ENCODE measurements around the gene OAS1.

Gene OAS1

DNA sequence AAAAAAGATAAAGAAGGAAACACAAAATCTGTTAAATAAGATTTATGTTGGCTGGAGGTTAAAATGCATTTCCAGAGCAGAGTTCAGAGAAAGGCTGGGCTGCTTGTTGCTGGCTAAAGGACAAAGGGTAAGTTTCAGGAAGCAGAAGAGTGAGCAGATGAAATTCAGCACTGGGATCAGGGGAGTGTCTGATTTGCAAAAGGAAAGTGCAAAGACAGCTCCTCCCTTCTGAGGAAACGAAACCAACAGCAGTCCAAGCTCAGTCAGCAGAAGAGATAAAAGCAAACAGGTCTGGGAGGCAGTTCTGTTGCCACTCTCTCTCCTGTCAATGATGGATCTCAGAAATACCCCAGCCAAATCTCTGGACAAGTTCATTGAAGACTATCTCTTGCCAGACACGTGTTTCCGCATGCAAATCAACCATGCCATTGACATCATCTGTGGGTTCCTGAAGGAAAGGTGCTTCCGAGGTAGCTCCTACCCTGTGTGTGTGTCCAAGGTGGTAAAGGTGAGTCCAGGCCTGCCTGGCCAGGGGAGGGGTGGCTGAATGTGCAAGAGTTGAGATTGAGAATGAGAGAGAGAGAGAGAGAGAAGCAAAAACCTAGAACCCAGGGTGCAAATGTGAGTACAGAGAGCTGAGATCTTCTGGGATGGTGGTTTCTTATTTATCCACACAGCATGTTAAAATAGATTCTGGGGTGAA is at the start of gene OAS1:
OAS1 (plus strand) TSS at position 251 of the 703 bp plus-strand sequence; CDS start at position 329, 78 bp downstream.
- DNase-seq (ENCODE audit: low read depth): peak; percentile 10

GRCh38 chr12:112859291-112859690 is 47.5 kb upstream of the OAS1 start:
- no peak for DNase-seq (ENCODE audit: low read depth)

GRCh38 chr12:112860181-112860580 is 46.6 kb upstream of the OAS1 start:
- no peak for DNase-seq (ENCODE audit: low read depth)

GRCh38 chr12:112861284-112861683 is 45.5 kb upstream of the OAS1 start:
- DNase-seq (ENCODE audit: low read depth): no peak

- DNase-seq (ENCODE audit: low read depth): no peak
Measured at GRCh38 chr12:112862636-112863290, 44.0 kb upstream of the OAS1 start.

GRCh38 chr12:112868459-112869041 is 38.2 kb upstream of the OAS1 start:
- DNase-seq (ENCODE audit: low read depth): no peak

- no peak for DNase-seq (ENCODE audit: low read depth)
Measured at GRCh38 chr12:112869091-112869490, 37.7 kb upstream of the OAS1 start.

DNA sequence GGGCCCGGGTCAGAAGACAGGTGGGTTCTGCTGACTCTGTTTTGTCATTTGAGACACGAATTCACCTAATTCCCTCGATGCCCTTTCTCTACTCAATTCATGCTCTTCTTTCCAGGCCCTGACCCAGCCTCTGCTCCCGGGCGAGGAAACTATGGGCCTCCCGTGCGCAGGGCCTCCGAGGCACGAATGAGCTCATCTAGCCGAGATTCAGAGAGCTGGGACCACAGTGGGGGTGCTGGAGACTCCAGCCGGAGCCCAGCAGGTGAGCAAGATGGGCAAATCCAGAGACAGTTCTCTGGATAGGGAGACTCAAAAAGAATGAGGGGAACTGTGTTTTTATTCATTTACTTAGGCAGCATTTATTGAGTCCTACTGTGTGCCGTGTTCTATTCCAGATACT is 37.0 kb upstream of the OAS1 start:
- no peak for DNase-seq (ENCODE audit: low read depth)

DNA sequence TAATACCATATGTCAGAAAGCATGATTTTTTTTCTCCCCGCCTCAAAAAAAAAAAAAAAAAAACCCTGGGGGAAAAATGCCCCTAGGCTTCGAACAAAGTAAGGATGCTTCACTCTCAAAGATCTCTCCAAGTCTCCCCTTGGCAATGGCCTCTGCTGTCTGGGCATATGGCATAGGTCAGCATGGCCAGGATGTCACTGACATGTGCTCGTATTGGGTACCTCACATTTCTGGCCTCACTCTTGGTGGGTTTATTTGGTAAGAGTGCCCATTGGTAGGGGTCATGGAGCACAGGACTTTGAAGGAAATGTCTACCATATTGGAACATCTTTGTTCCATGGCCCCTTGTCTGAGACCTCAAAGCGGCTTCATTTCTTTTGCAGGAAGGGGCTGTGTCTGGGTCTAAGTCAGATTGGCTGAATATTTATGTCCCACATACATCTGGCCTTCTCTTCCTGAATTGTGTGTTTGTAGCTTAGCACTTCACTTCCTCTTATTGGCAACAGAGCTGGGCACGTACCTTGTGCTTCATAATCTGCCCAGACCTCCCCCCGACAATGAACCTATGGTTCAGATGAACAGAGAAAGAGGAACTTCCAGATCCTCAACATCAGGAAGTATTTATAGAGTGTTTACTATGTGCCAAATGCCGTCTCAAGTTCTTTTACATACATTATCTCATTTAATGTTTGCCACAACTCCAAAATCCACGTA is 36.3 kb upstream of the OAS1 start:
- DNase-seq (ENCODE audit: low read depth): no peak

GRCh38 chr12:112875608-112876007 is 31.2 kb upstream of the OAS1 start:
- DNase-seq (ENCODE audit: low read depth): no peak

DNA sequence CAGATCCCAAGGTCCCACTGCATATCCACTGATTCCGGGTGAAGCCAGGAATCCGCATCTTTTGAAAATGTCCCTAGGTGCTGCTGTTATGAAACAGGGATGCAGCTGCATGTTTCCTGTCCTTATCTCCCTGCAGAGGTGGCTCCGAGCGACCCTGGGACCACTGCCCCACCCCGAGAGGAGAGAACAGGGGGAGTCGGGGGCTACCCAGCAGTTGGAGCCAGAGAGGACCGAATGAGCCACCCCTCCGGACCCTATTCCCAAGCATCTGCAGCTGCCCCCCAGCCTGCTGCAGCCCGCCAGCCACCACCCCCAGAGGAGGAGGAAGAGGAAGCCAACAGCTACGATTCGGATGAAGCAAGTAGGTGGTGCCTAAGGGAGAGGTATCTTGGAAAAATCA is 30.3 kb upstream of the OAS1 start:
- DNase-seq (ENCODE audit: low read depth): no peak

DNA sequence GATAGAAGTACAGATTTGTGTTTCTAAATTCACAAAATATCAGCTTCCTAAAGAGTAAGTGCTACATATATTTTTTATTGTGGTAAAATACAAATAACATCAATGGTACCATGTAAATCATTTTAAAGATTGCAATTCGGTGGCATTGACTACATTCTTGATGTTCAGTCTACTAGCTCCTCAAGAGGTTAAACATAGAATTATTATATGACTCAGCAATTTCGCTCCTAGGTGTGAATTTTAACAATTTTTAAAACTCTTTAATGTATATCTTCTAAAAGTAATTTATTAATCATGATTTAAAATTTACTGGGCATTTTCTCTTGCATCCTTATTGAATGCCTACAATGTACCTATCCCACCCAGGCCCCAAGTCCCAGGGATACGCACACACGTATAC is 29.8 kb upstream of the OAS1 start:
- no peak for DNase-seq (ENCODE audit: low read depth)

GRCh38 chr12:112878488-112878887 is 28.3 kb upstream of the OAS1 start:
- DNase-seq (ENCODE audit: low read depth): no peak

DNA sequence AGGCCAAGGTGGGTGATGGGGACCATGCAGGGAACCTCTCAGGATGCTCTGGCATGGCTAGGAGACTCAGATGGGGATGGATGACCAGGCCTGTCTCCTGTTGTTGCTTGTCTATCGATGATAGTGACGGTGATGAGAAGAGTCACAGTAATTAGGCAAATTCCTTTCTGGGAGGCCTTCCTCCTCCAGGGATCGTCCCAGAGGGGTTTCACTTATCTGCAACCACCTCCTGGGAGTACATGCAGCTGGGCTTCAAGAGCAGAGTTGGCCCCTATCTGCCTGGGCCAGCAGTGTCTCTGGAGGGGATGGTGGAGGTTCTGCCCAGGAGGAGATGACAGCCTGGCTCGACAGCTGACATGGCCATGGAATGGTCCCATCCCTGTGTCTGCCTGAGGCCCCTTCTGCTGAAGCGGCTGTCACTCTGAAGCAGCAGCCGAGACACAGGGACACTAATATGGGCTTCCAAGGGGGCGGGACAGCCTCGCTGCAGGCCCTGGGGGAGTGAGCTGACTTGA is 27.5 kb upstream of the OAS1 start:
- DNase-seq (ENCODE audit: low read depth): no peak

DNA sequence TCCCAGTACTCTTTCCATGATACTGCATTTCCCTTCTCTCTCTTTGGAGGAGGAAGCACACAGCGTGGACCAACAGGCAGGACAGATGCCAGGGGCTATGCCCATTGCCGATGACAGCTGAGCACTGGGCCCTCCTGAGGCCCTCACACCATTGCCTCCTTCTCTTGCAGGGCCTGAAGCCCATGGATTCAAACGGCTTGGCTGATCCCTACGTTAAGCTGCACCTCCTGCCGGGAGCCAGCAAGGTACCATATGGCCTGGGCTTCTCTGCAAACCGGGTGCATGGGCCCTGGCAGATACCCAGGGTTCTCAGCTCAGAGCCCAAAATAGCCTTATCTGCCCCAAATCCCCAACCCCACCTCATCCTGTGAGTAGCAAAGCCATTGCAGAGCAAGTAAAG is 25.2 kb upstream of the OAS1 start:
- no peak for DNase-seq (ENCODE audit: low read depth)

DNA sequence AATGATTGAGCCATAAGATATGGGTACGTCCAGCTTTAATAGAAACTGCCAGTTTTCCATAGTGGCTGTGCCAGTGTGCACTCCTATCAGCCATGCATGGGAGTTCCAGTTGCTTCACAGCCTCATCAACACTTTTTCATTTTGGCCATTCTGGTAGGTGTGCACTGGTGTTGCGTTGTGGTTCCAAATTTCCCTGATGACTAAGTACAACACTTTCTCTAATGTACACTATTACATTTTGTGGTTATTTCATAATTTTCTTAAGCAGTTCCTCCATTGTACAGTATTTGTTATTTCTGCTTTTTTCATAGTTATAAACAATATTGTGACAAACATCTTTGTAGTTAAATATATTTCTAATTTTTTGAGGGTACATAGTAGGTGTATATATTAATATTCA is 21.5 kb upstream of the OAS1 start:
- DNase-seq (ENCODE audit: low read depth): no peak

DNA sequence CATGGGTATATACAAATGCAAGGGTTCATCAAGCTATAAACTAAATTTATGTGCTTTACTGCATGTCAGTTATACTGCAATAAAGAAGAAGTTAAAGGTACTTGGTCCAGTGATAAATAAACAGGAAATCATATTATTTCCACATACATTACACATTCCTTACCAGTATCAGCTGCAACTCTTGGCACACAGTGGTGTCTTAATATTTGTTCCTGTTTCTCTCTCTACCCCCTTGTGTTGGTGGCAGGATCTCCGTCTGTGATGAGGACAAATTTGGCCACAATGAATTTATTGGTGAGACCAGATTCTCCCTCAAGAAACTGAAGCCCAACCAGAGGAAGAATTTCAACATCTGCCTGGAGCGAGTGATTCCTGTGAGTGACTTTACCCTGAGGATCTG is 19.2 kb upstream of the OAS1 start:
- DNase-seq (ENCODE audit: low read depth): no peak

DNA sequence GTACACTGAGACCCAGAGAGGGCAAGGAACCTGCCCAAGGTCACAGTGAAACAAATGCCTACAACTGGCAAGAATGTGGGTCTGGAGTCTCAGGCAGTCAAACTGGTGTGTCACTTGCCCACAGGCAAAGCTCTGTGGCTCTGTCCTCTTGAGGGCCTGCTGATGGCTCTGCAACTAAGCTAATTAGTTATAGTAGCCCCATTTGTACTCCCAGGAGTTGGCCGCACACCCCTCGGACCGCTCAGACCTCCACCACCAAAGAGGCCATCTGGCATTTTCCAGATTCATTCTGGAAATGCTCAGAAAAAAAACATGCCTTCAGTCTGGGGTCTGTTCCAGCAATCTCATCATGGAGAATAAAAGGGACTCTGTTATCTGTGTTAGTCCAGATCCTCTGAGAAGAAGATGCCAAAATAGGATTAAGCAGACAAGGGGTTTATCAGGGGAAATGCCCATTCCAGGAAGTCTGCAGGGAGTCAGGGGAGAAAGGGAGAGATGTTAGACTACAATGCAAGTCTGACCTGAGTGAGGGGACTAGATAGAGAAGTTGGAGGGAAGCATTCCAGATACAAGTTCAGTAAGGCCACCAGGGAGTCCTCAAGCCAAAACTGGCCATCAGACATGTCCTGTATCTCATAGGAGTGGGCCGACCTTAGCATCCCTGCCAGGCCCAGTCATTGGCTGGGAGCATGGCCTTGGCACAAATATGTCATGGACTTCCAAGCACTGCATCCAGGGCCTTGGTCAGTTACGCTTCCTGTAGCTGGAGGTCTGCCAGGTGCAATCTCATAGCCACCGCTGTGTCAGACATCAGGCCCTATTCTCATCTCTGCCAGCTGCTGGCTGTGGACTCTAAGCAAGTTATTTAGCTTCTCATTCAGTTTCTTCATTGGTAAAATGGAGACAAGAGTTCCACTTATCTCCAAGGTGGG is 15.4 kb upstream of the OAS1 start:
- no peak for DNase-seq (ENCODE audit: low read depth)

DNA sequence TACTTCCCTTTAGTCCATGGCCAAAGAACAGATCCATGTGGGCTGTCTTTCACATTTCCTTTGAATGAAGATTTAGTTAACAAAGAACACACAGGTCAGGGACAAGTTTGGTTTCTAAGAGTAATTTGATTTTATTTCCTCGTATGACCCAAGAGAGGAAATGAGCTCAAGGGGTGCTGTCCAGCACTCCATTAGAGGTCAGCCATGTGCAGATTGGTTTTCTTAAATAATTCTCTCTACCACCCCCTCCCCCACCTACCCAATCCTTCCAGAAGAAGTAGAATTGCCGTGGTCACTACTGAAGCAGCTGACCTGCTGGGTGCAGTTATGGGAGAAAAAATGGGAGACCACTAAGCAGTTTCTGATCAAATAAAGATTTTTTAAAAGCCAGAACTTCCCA is 13.9 kb upstream of the OAS1 start:
- no peak for DNase-seq (ENCODE audit: low read depth)

DNA sequence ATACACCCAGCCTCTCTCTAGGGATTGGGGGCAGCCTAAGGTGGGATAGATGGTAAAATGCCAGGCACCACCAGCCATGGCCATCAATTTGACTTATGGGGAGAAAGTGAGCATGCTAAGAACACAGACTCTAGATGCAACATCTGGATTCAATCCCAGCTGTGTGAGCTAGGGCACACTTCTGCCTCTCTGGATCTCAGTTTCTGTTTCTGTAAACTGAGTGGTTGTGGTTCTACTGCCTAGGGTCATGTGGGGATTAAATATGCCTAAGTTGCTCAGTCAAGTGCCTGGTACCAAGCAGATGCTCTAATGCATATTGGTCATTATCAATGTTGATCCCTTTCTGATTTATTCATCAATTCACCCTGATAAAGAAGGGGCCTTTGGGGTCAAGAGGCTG is 12.6 kb upstream of the OAS1 start:
- DNase-seq (ENCODE audit: low read depth): no peak

DNA sequence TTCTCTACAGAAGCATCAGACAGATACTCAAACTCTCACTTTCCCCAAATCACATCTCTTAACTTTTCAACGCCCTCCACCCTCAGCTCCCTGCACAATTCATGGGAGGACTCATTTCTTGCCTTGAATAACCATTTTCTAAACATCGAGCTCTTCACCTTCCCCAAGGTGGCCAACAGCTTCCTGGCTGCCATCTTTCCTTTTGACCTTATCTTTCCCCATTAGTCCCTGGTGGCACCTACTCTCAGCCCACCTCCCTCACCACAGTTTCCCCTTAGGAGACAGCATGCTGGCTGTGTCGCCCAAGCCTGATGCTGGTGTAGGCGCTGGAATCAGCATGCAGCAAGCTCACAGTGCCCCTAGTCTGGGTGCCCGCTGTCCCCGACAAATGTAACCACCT is 8.4 kb upstream of the OAS1 start:
- DNase-seq (ENCODE audit: low read depth): no peak
